Activated T-helper 2 cell treated with anti-CD3 and anti-CD28 coated beads, Interferon-gamma antibody, Interleukin-2, Interleukin-4, amounts not matched to agents 10 μg/mL and 5 μg/mL and 100 μg/mL, durations not matched to agents 14 hours and 24 hours and 36 hours (primary cell): ENCODE measurements around the gene DNAJC10. TPM values are rescaled to one million over a fixed set of nuclear protein-coding genes. Genes with fewer than 3 reads are reported as not detected.
"Not testable (repeated sequence)": the region's sequence is repeated elsewhere in the genome, so short reads cannot be mapped to it uniquely, and the experiment has no call there.

Experiments used
- DNase-seq: peaks from one replicate; pipeline ENCODE4 v3.0.0; 2021; ENCODE audit warnings: low spot score
- H3K27ac Mint-ChIP-seq: one replicate; pipeline ENCODE4 v1.8.0; 2021; ENCODE audit warnings: mixed read lengths
- H3K27me3 Mint-ChIP-seq: one replicate; pipeline ENCODE4 v1.8.0; 2021; ENCODE audit warnings: low read depth, mixed read lengths
- H3K36me3 Mint-ChIP-seq: one replicate; pipeline ENCODE4 v1.8.0; 2021; ENCODE audit warnings: low read depth, mixed read lengths
- H3K4me1 Mint-ChIP-seq: one replicate; pipeline ENCODE4 v1.8.0; 2021; ENCODE audit warnings: low read depth, mixed read lengths
- H3K4me3 Mint-ChIP-seq: one replicate; pipeline ENCODE4 v1.8.0; 2021; ENCODE audit warnings: low read depth, mild to moderate bottlenecking, moderate library complexity, mixed read lengths
- H3K9me3 Mint-ChIP-seq: one replicate; pipeline ENCODE4 v1.8.0; 2021; ENCODE audit warnings: mixed read lengths
- intact Hi-C: fragments of 100-400 bp; cut with micrococcal nuclease; formaldehyde crosslinking; loops from one replicate; pipeline ENCODE4 v1.15.1; 2023
- total RNA-seq: library from RNA; stranded (reverse); gene quantifications from 2 replicates; pipeline ENCODE4 v1.2.3, GENCODE V29; 2022

Gene DNAJC10
- total RNA-seq, 1 donor from 2014 or later: 64.6 TPM

GRCh38 chr2:182732736-182733135 is 16.7 kb downstream of the DNAJC10 start:
- H3K4me1 Mint-ChIP-seq: peaks cover 14% of the 10 kb centered on the region
- intact Hi-C loops: no loop called here
- DNase-seq: no peak
- peaks cover 63% of the 10 kb centered on the region for H3K36me3 Mint-ChIP-seq
- no peak overlapping the region for H3K27ac Mint-ChIP-seq
- H3K27me3 Mint-ChIP-seq: no peaks in the 10 kb centered on the region
- H3K9me3 Mint-ChIP-seq: no peaks in the 10 kb centered on the region
- H3K4me3 Mint-ChIP-seq: no peak overlapping the region

- H3K27me3 Mint-ChIP-seq: no peaks in the 10 kb centered on the region
- intact Hi-C loops: no loop called here
- peaks cover 67% of the 10 kb centered on the region for H3K36me3 Mint-ChIP-seq
- H3K4me3 Mint-ChIP-seq: no peak overlapping the region
- DNase-seq: no peak
- H3K27ac Mint-ChIP-seq: no peak overlapping the region
- no peaks in the 10 kb centered on the region for H3K9me3 Mint-ChIP-seq
- H3K4me1 Mint-ChIP-seq: peaks cover 14% of the 10 kb centered on the region
These were observed 17.5 kb downstream of the DNAJC10 start for GRCh38 chr2:182733572-182733971.

- H3K27ac Mint-ChIP-seq, H3K9me3 Mint-ChIP-seq, H3K4me3 Mint-ChIP-seq, DNase-seq, H3K27me3 Mint-ChIP-seq, intact Hi-C loops: not testable (repeated sequence)
- peaks cover 56% of the 10 kb centered on the region for H3K36me3 Mint-ChIP-seq
- peaks cover 20% of the 10 kb centered on the region for H3K4me1 Mint-ChIP-seq
These were observed 20.8 kb downstream of the DNAJC10 start for GRCh38 chr2:182736856-182737255.

GRCh38 chr2:182740701-182741100 is 24.6 kb downstream of the DNAJC10 start:
- Mint-ChIP-seq H3K4me3 (no peak overlapping the region), H3K36me3 (peaks cover 66% of the 10 kb centered on the region), H3K4me1 (peaks cover 6% of the 10 kb centered on the region), H3K9me3 (no peaks in the 10 kb centered on the region), H3K27ac (no peak overlapping the region), H3K27me3 (no peaks in the 10 kb centered on the region)
- no peak for DNase-seq
- intact Hi-C loops: no loop called here

GRCh38 chr2:182741620-182742019 is 25.6 kb downstream of the DNAJC10 start:
- Mint-ChIP-seq H3K9me3 (no peaks in the 10 kb centered on the region), H3K27me3 (no peaks in the 10 kb centered on the region), H3K4me1 (peaks cover 6% of the 10 kb centered on the region), H3K27ac (no peak overlapping the region), H3K36me3 (peaks cover 75% of the 10 kb centered on the region), H3K4me3 (no peak overlapping the region)
- intact Hi-C loops: no loop called here
- no peak for DNase-seq

GRCh38 chr2:182744490-182744889 is 28.4 kb downstream of the DNAJC10 start:
- no peak for DNase-seq
- Mint-ChIP-seq H3K4me1 (peaks cover 6% of the 10 kb centered on the region), H3K27me3 (no peaks in the 10 kb centered on the region), H3K9me3 (no peaks in the 10 kb centered on the region), H3K4me3 (no peak overlapping the region), H3K27ac (no peak overlapping the region), H3K36me3 (peaks cover 63% of the 10 kb centered on the region)
- intact Hi-C loops: no loop called here

GRCh38 chr2:182745061-182745460 is 29.0 kb downstream of the DNAJC10 start:
- H3K4me3 Mint-ChIP-seq: no peak overlapping the region
- no peak overlapping the region for H3K27ac Mint-ChIP-seq
- H3K27me3 Mint-ChIP-seq: no peaks in the 10 kb centered on the region
- intact Hi-C loops: no loop called here
- DNase-seq: no peak
- peaks cover 6% of the 10 kb centered on the region for H3K4me1 Mint-ChIP-seq
- H3K9me3 Mint-ChIP-seq: no peaks in the 10 kb centered on the region
- peaks cover 69% of the 10 kb centered on the region for H3K36me3 Mint-ChIP-seq

- not testable (repeated sequence) for H3K9me3 Mint-ChIP-seq
These were observed 29.8 kb downstream of the DNAJC10 start for GRCh38 chr2:182745894-182746293.

GRCh38 chr2:182754231-182754630 is 38.2 kb downstream of the DNAJC10 start:
- DNase-seq: no peak
- Mint-ChIP-seq H3K27me3 (no peaks in the 10 kb centered on the region), H3K4me3 (no peak overlapping the region), H3K27ac (no peak overlapping the region), H3K4me1 (no peaks in the 10 kb centered on the region), H3K9me3 (no peaks in the 10 kb centered on the region), H3K36me3 (peaks cover 48% of the 10 kb centered on the region)
- intact Hi-C loops: no loop called here

More at GRCh38 chr2:182745894-182746293, 29.8 kb downstream of the DNAJC10 start:
- H3K4me3 Mint-ChIP-seq, H3K4me1 Mint-ChIP-seq, H3K27ac Mint-ChIP-seq, intact Hi-C loops, H3K27me3 Mint-ChIP-seq, DNase-seq: not testable (repeated sequence)
- peaks cover 73% of the 10 kb centered on the region for H3K36me3 Mint-ChIP-seq

GRCh38 chr2:182758379-182758778 is 42.3 kb downstream of the DNAJC10 start:
- intact Hi-C loops: no loop called here
- H3K4me1 Mint-ChIP-seq: peaks cover 7% of the 10 kb centered on the region
- peaks cover 46% of the 10 kb centered on the region for H3K36me3 Mint-ChIP-seq
- no peaks in the 10 kb centered on the region for H3K9me3 Mint-ChIP-seq
- H3K27ac Mint-ChIP-seq: no peak overlapping the region
- no peaks in the 10 kb centered on the region for H3K27me3 Mint-ChIP-seq
- H3K4me3 Mint-ChIP-seq: no peak overlapping the region
- DNase-seq: no peak

- Mint-ChIP-seq H3K27ac (no peak overlapping the region), H3K36me3 (peaks cover 45% of the 10 kb centered on the region)
These were observed 45.8 kb downstream of the DNAJC10 start for GRCh38 chr2:182761903-182762302.

GRCh38 chr2:182763311-182763912 is 47.4 kb downstream of the DNAJC10 start:
- H3K27ac Mint-ChIP-seq: no peak overlapping the region
- peaks cover 9% of the 10 kb centered on the region for H3K4me1 Mint-ChIP-seq
- no peak overlapping the region for H3K4me3 Mint-ChIP-seq
- H3K27me3 Mint-ChIP-seq: no peaks in the 10 kb centered on the region
- intact Hi-C loops: loop anchor here (5.0 kb wide), 1 partner anchor 219 kb away; no protein-coding TSS in a partner anchor
- no peak for DNase-seq
- H3K9me3 Mint-ChIP-seq: peaks cover 3% of the 10 kb centered on the region
- H3K36me3 Mint-ChIP-seq: peaks cover 48% of the 10 kb centered on the region

More at GRCh38 chr2:182761903-182762302, 45.8 kb downstream of the DNAJC10 start:
- DNase-seq: no peak
- intact Hi-C loops: loop anchor here (5.0 kb wide), 1 partner anchor 220 kb away; no protein-coding TSS in a partner anchor
- Mint-ChIP-seq H3K27me3 (no peaks in the 10 kb centered on the region), H3K4me3 (no peak overlapping the region), H3K4me1 (peaks cover 7% of the 10 kb centered on the region), H3K9me3 (no peaks in the 10 kb centered on the region)

- H3K4me3 Mint-ChIP-seq: no peak overlapping the region
- no peak for DNase-seq
- H3K27ac Mint-ChIP-seq: no peak overlapping the region
- intact Hi-C loops: no loop called here
- peaks cover 9% of the 10 kb centered on the region for H3K4me1 Mint-ChIP-seq
- peaks cover 26% of the 10 kb centered on the region for H3K9me3 Mint-ChIP-seq
- no peaks in the 10 kb centered on the region for H3K27me3 Mint-ChIP-seq
- peaks cover 59% of the 10 kb centered on the region for H3K36me3 Mint-ChIP-seq
These were observed 50.6 kb downstream of the DNAJC10 start for GRCh38 chr2:182766626-182767025.
